Dedifferentiated amniotic fluid mesenchymal stem cell (primary cell): ENCODE results near the gene GAS6.

ENCODE experiments used
- DNase-seq: peaks from one replicate; pipeline ENCODE4 v3.0.0-alpha.2; 2016; ENCODE audit errors: extremely low spot score

GAS6 gene

GRCh38 chr13:113819731-113820715 lies 43.9 kb downstream of the GAS6 start:
- DNase-seq = no peak

- DNase-seq = no peak
Observed at GRCh38 chr13:113819341-113819730, 44.5 kb downstream of the GAS6 start.

GRCh38 chr13:113818700-113819295 lies 45.1 kb downstream of the GAS6 start:
- no peak for DNase-seq

- no peak for DNase-seq
Observed at GRCh38 chr13:113817860-113818691, 45.8 kb downstream of the GAS6 start.

GRCh38 chr13:113816946-113817859 lies 46.7 kb downstream of the GAS6 start:
- peak; percentile 58 for DNase-seq

GRCh38 chr13:113816254-113816929 lies 47.5 kb downstream of the GAS6 start:
- DNase-seq = no peak

GRCh38 chr13:113815151-113816058 lies 48.5 kb downstream of the GAS6 start:
- no peak for DNase-seq

GRCh38 chr13:113814435-113814821 lies 49.4 kb downstream of the GAS6 start:
- no peak for DNase-seq

GRCh38 chr13:113813749-113814434 lies 50.0 kb downstream of the GAS6 start:
- no peak for DNase-seq

GRCh38 chr13:113813070-113813748 lies 50.7 kb downstream of the GAS6 start:
- no peak for DNase-seq

GRCh38 chr13:113812178-113813040 lies 51.5 kb downstream of the GAS6 start:
- no peak for DNase-seq

- DNase-seq = no peak
Observed at GRCh38 chr13:113811081-113811928, 52.6 kb downstream of the GAS6 start.

GRCh38 chr13:113810640-113811039 lies 53.2 kb downstream of the GAS6 start:
- DNase-seq = no peak

GRCh38 chr13:113809934-113810333 lies 53.9 kb downstream of the GAS6 start:
- no peak for DNase-seq

- no peak for DNase-seq
Observed at GRCh38 chr13:113808058-113808834, 55.6 kb downstream of the GAS6 start.

GRCh38 chr13:113806526-113806925 lies 57.4 kb downstream of the GAS6 start:
- no peak for DNase-seq
